GM19452 (cell line): ENCODE data around the gene CCDC92.
"Not testable (repeated sequence)": the region's sequence is repeated elsewhere in the genome, so short reads cannot be mapped to it uniquely, and the experiment has no call there.

Experiments
- ATAC-seq: cut with Tn5 transposase; IDR thresholded peaks from one replicate; pipeline ENCODE4 v1.9.1; 2021; ENCODE audit not compliant: unreplicated experiment

Gene CCDC92

GRCh38 chr12:123911672-123912409 lies 60.8 kb downstream of the CCDC92 start:
- not testable (repeated sequence) for ATAC-seq

- ATAC-seq = no peak
Measured at GRCh38 chr12:123910761-123911193, 61.9 kb downstream of the CCDC92 start.

GRCh38 chr12:123910057-123910456 lies 62.6 kb downstream of the CCDC92 start:
- no peak for ATAC-seq

GRCh38 chr12:123908884-123909725 lies 63.5 kb downstream of the CCDC92 start:
- ATAC-seq = no peak

GRCh38 chr12:123907726-123908476 lies 64.7 kb downstream of the CCDC92 start:
- no peak for ATAC-seq

- no peak for ATAC-seq
Measured at GRCh38 chr12:123906711-123907420, 65.8 kb downstream of the CCDC92 start.

GRCh38 chr12:123905319-123905925 lies 67.2 kb downstream of the CCDC92 start:
- no peak for ATAC-seq

GRCh38 chr12:123903301-123904065 lies 69.1 kb downstream of the CCDC92 start:
- no peak for ATAC-seq

GRCh38 chr12:123902821-123903220 lies 69.8 kb downstream of the CCDC92 start:
- ATAC-seq = no peak

GRCh38 chr12:123900871-123901376 lies 71.7 kb downstream of the CCDC92 start:
- no peak for ATAC-seq

GRCh38 chr12:123899368-123899767 lies 73.3 kb downstream of the CCDC92 start:
- no peak for ATAC-seq

- ATAC-seq = no peak
Measured at GRCh38 chr12:123898673-123899072, 74.0 kb downstream of the CCDC92 start.

- no peak for ATAC-seq
Measured at GRCh38 chr12:123897221-123897620, 75.4 kb downstream of the CCDC92 start.

- no peak for ATAC-seq
Measured at GRCh38 chr12:123896767-123897166, 75.9 kb downstream of the CCDC92 start.

GRCh38 chr12:123895451-123895850 lies 77.2 kb downstream of the CCDC92 start:
- no peak for ATAC-seq

- no peak for ATAC-seq
Measured at GRCh38 chr12:123894823-123895345, 77.7 kb downstream of the CCDC92 start.

- ATAC-seq = no peak
Measured at GRCh38 chr12:123893276-123893675, 79.4 kb downstream of the CCDC92 start.

- no peak for ATAC-seq
Measured at GRCh38 chr12:123892853-123893252, 79.8 kb downstream of the CCDC92 start.

GRCh38 chr12:123892180-123892559 lies 80.5 kb downstream of the CCDC92 start:
- ATAC-seq = no peak
